Measurements from ENCODE around the gene PAPOLB. TPM values are rescaled to one million over a fixed set of nuclear protein-coding genes. Genes with fewer than 3 reads are reported as not detected.

The PAPOLB gene
- total and polyA plus RNA-seq, 2 of the 4 experiments (the other 2 are of a cell fraction): under 0.01 TPM; not detected in 1

GRCh38 chr7:4878336-4879335 lies 16.8 kb upstream of the PAPOLB start:
- Histone ChIP-seq H3K14ac (replicated peaks; ENCODE audit: low read depth, low read length) (no peak overlapping the region), H4K91ac (ENCODE audit: insufficient read depth, low read depth, low read length) (no peak overlapping the region), H3K27ac (ENCODE audit: insufficient read depth, low read length) (no peak overlapping the region), H3K4me3 (ENCODE audit: insufficient read depth, low read depth, low read length) (no peak overlapping the region), H3K79me1 (ENCODE audit: low read depth in 1 of 2, low read length in 2 of 2) (no peaks in the 10 kb centered on the region), H3K4me1 (ENCODE audit: control insufficient read depth, insufficient read depth, low read length) (peaks cover 2% of the 10 kb centered on the region; the same call in 1 of the 2 replicates), H4K20me1 (ENCODE audit: insufficient read depth, low read length) (no peaks in the 10 kb centered on the region), H3K36me3 (ENCODE audit: control insufficient read depth, insufficient read depth, low read length) (no peaks in the 10 kb centered on the region), H2AK9ac (replicated peaks; ENCODE audit: low read depth, low read length, poor library complexity) (no peak overlapping the region), H3K4ac (ENCODE audit: low read depth, low read length) (no peak overlapping the region), H2BK15ac (ENCODE audit: low read depth, low read length) (no peak overlapping the region), H4K8ac (ENCODE audit: low read depth in 2 of 2, low read length in 2 of 2) (no peak overlapping the region), H3K9ac (ENCODE audit: low read depth, low read length) (no peak overlapping the region), H2BK5ac (ENCODE audit: low read depth, low read length, poor library complexity, severe bottlenecking) (no peak overlapping the region), H3K18ac (ENCODE audit: low read depth, low read length) (no peak overlapping the region), H2AK5ac (ENCODE audit: low read depth, low read length) (no peak overlapping the region), H2AFZ (replicated peaks; ENCODE audit: low read length, poor library complexity) (no peak overlapping the region), H3K56ac (ENCODE audit: extremely low read depth, insufficient read depth, low read length) (no peak overlapping the region), H3K9me3 (ENCODE audit: control insufficient read depth, insufficient read depth, low read length) (no peaks in the 10 kb centered on the region), H3K23ac (ENCODE audit: low read depth, low read length) (no peak overlapping the region), H4K5ac (ENCODE audit: low read depth, low read length) (no peak overlapping the region), H2BK20ac (ENCODE audit: low read depth, low read length) (no peak overlapping the region), H3K4me2 (ENCODE audit: low read depth, low read length) (no peak overlapping the region), H2BK120ac (ENCODE audit: low read depth, low read length) (no peak overlapping the region), H3K9me1 (ENCODE audit: insufficient read depth, low read length) (no peaks in the 10 kb centered on the region), H3K27me3 (ENCODE audit: control insufficient read depth, insufficient read depth, low read length) (peaks cover 2% of the 10 kb centered on the region; the same call in 1 of the 2 replicates)
- DNase-seq (no peak), ATAC-seq (ENCODE audit: low read depth) (no peak)
- intact Hi-C loops (cut with micrococcal nuclease): no loop called here
- dilution Hi-C loops (cut with HindIII; ENCODE audit: low sequenced_read_pairs, unreplicated experiment): no loop called here
- in situ Hi-C loops (cut with MboI; ENCODE audit: low sequenced_read_pairs): no loop called here
- POLR2A ChIA-PET (ENCODE audit: unreplicated experiment): no interaction called here
- CTCF ChIA-PET: no interaction called here
- no TSS peak for BruUV-seq (replicated peaks)
- WGBS, 2 experiments (ENCODE audit: extremely low coverage in 2 of 2, insufficient read length in 1 of 2): 76% methylated on average over 21 of the region's 45 CpGs; no CpG with 5 or more reads in 1 of the 2 experiments
- TF ChIP-seq MXI1 (IDR thresholded peaks at IDR 0.05; ENCODE audit: borderline replicate concordance, low read depth, low read length): no peak
- no peak for TF ChIP-seq CHD1 (IDR thresholded peaks at IDR 0.05; ENCODE audit: low read depth, low read length)
- TF ChIP-seq, protein P1, sequence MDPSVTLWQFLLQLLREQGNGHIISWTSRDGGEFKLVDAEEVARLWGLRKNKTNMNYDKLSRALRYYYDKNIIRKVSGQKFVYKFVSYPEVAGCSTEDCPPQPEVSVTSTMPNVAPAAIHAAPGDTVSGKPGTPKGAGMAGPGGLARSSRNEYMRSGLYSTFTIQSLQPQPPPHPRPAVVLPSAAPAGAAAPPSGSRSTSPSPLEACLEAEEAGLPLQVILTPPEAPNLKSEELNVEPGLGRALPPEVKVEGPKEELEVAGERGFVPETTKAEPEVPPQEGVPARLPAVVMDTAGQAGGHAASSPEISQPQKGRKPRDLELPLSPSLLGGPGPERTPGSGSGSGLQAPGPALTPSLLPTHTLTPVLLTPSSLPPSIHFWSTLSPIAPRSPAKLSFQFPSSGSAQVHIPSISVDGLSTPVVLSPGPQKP (IDR thresholded peaks at IDR 0.05; ENCODE audit: borderline replicate concordance, low read depth, low read length): no peak
- no peak for TF ChIP-seq CEBPB (IDR thresholded peaks at IDR 0.05; ENCODE audit: low read depth, low read length)
- TF ChIP-seq POLR2A (IDR thresholded peaks at IDR 0.05; ENCODE audit: low read depth, low read length): no peak
- no peak for TF ChIP-seq FOS (IDR thresholded peaks at IDR 0.05; ENCODE audit: low read depth, low read length)
- TF ChIP-seq USF2 (IDR thresholded peaks at IDR 0.05; ENCODE audit: low read depth, low read length): no peak
- no peak for TF ChIP-seq RAD21 (IDR thresholded peaks at IDR 0.05; ENCODE audit: low read length)
- no peak for TF ChIP-seq MAZ (IDR thresholded peaks at IDR 0.05; ENCODE audit: borderline replicate concordance, low read depth, low read length)
- TF ChIP-seq MAFK (IDR thresholded peaks at IDR 0.05; ENCODE audit: low read depth, low read length): no peak
- TF ChIP-seq RCOR1 (IDR thresholded peaks at IDR 0.05; ENCODE audit: insufficient replicate concordance, low read length): no peak
- no peak for TF ChIP-seq NFE2L2 (IDR thresholded peaks at IDR 0.05; ENCODE audit: low read depth, low read length)
- no peak for TF ChIP-seq CTCF (conservative IDR thresholded peaks at IDR 0.05; ENCODE audit: low read depth, low read length)
- TF ChIP-seq RFX5 (IDR thresholded peaks at IDR 0.05; ENCODE audit: low read depth, low read length): no peak
